HG02642 (cell line): ENCODE measurements around the gene SLC3A2.

Experiments
- ATAC-seq: cut with Tn5 transposase; IDR thresholded peaks from one replicate; pipeline ENCODE4 v1.9.1; 2021; ENCODE audit warnings: mild to moderate bottlenecking; ENCODE audit not compliant: unreplicated experiment, poor library complexity

The SLC3A2 gene

GRCh38 chr11:62905927-62906531 is 25.3 kb downstream of the SLC3A2 start:
- peak; percentile 75 for ATAC-seq

- ATAC-seq, result no peak
Measured at GRCh38 chr11:62908468-62909072, 27.9 kb downstream of the SLC3A2 start.

- ATAC-seq, result no peak
Measured at GRCh38 chr11:62909107-62909894, 28.6 kb downstream of the SLC3A2 start.

- ATAC-seq, result no peak
Measured at GRCh38 chr11:62910141-62910882, 29.6 kb downstream of the SLC3A2 start.

- ATAC-seq, result no peak
Measured at GRCh38 chr11:62911137-62912130, 30.7 kb downstream of the SLC3A2 start.

- no peak for ATAC-seq
Measured at GRCh38 chr11:62912268-62912667, 31.6 kb downstream of the SLC3A2 start.

- ATAC-seq, result no peak
Measured at GRCh38 chr11:62914416-62914815, 33.7 kb downstream of the SLC3A2 start.

- no peak for ATAC-seq
Measured at GRCh38 chr11:62917906-62918502, 37.3 kb downstream of the SLC3A2 start.

GRCh38 chr11:62918531-62918930 is 37.8 kb downstream of the SLC3A2 start:
- no peak for ATAC-seq

GRCh38 chr11:62919476-62919875 is 38.8 kb downstream of the SLC3A2 start:
- ATAC-seq, result no peak

- ATAC-seq, result no peak
Measured at GRCh38 chr11:62919898-62920640, 39.4 kb downstream of the SLC3A2 start.

- no peak for ATAC-seq
Measured at GRCh38 chr11:62921201-62921572, 40.5 kb downstream of the SLC3A2 start, which contains the start of gene CHRM1. TSS of gene CHRM1 (minus strand) at chr11:62921363. CDS start at chr11:62911100, 10,263 bp downstream.

- ATAC-seq, result no peak
Measured at GRCh38 chr11:62921573-62922188, 41.0 kb downstream of the SLC3A2 start.

- no peak for ATAC-seq
Measured at GRCh38 chr11:62922189-62922589, 41.5 kb downstream of the SLC3A2 start.

- no peak for ATAC-seq
Measured at GRCh38 chr11:62922653-62923431, 42.1 kb downstream of the SLC3A2 start.

GRCh38 chr11:62923601-62924411 is 43.1 kb downstream of the SLC3A2 start:
- no peak for ATAC-seq

- no peak for ATAC-seq
Measured at GRCh38 chr11:62925308-62925707, 44.6 kb downstream of the SLC3A2 start.
